Smooth muscle cell (in vitro differentiated cells): Measurements from ENCODE around the gene MYOF. TPM values are rescaled to one million over a fixed set of nuclear protein-coding genes. Genes with fewer than 3 reads are reported as not detected.
A peak's percentile ranks its signal among the peaks of the same experiment; 100 is the strongest.

Experiments used
- DNase-seq: peaks from one replicate; lab custom pipeline; 2025; ENCODE audit not compliant: unreplicated experiment; lab: John Stamatoyannopoulos, UW
- H2AFZ ChIP-seq: fragments of 200-600 bp; sonication (generic); 2 replicates; pipeline ENCODE4 v1.6.0; 2016; ENCODE audit warnings: antibody characterized with exemption, low read depth, mild to moderate bottlenecking
- H3F3A ChIP-seq: fragments of 200-600 bp; sonication (generic); 2 replicates; pipeline ENCODE4 v1.6.0; 2017; ENCODE audit warnings: antibody characterized with exemption, low read depth
- H3K27ac ChIP-seq: fragments of 200-600 bp; sonication (generic); 2 replicates; pipeline ENCODE4 v1.5.1; 2016; ENCODE audit warnings: low read depth, mild to moderate bottlenecking
- H3K27me3 ChIP-seq: fragments of 200-600 bp; sonication (generic); 2 replicates; pipeline ENCODE4 v1.6.1; 2016; ENCODE audit warnings: low read depth, mild to moderate bottlenecking
- H3K36me3 ChIP-seq: fragments of 200-600 bp; sonication (generic); 2 replicates; pipeline ENCODE4 v1.5.1; 2016; ENCODE audit warnings: low read depth
- H3K4me1 ChIP-seq: fragments of 200-600 bp; sonication (generic); 2 replicates; pipeline ENCODE4 v1.5.1; 2016; ENCODE audit warnings: low read depth
- H3K4me2 ChIP-seq: fragments of 200-600 bp; sonication (generic); 2 replicates; pipeline ENCODE4 v1.6.0; 2016; ENCODE audit warnings: mild to moderate bottlenecking
- H3K4me3 ChIP-seq: fragments of 200-600 bp; sonication (generic); 2 replicates; pipeline ENCODE4 v1.5.1; 2016; ENCODE audit warnings: mild to moderate bottlenecking
- H3K79me2 ChIP-seq: fragments of 200-600 bp; sonication (generic); 2 replicates; pipeline ENCODE4 v1.6.0; 2016; ENCODE audit warnings: low read depth, mild to moderate bottlenecking
- H3K9ac ChIP-seq: fragments of 200-600 bp; sonication (generic); 2 replicates; pipeline ENCODE4 v1.6.0; 2016; ENCODE audit warnings: low read depth
- H3K9me3 ChIP-seq: fragments of 200-600 bp; sonication (generic); replicated peaks from 2 replicates; pipeline ENCODE4 v1.5.1; 2016; ENCODE audit warnings: low read depth
- H4K20me1 ChIP-seq: fragments of 200-600 bp; sonication (generic); 2 replicates; pipeline ENCODE4 v1.6.0; 2016; ENCODE audit warnings: low read depth
- WGBS: methylation state at CpG from one replicate; pipeline ENCODE4 v1.1.7; 2016; ENCODE audit warnings: low lambda C conversion rate; 5-methylcytosine and 5-hydroxymethylcytosine counted together
- polyA plus RNA-seq: library from polyadenylated mRNA; unstranded; fragments of >200 nt; fragmentation: Nextera tagmentation; extraction: Ambion mirVana; gene quantifications from 2 replicates; pipeline ENCODE4 v1.2.1, GENCODE V29; 2016
- total RNA-seq: library from RNA; depleted of rRNA; stranded (reverse); fragments of >200 nt; gene quantifications from 2 replicates; pipeline ENCODE4 v1.2.3, GENCODE V29; 2014
- TF ChIP-seq, protein P1 (sequence below): fragments of 200-600 bp; sonication (generic); IDR thresholded peaks from 2 replicates; pipeline ENCODE4 v1.5.1; 2017; ENCODE audit warnings: borderline replicate concordance, mild to moderate bottlenecking, antibody characterized with exemption; ENCODE audit not compliant: insufficient read depth, poor library complexity, severe bottlenecking

The MYOF gene
- total and polyA plus RNA-seq, 2 experiments from 2014 or later: 29.6 to 99.5 TPM

DNA sequence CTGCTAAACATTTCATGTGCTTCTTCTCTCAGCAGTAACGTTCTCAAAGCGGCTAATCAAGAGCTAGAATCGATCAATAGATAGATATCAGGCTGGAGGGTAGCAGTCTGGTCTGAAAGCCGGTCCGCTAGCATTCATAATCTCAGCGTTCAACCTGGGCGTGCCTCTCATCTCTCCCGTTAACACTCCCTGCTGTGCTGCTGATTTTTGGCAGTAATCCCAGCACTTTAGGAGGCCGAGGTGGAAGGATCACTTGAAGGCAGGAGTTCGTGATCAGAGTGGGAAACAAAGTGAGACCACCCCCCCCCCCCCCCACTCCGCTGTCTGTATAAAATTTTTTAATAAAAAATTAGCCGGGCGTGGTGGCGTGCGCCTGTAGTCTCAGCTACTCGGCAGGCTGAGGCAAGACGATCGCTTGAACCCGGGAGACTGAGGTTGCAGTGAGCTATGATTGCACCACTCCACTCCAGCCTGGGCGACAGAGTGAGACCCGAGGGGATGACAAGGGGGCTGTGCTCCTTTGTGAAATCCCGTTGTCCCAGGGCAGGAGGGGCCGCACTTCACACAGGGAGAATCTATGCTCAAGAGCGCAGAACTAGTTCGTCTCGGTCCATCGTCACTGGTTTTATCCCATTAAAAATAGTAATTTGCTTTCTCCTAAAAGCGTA, 13.7 kb upstream of the MYOF start:
- Histone ChIP-seq H3K4me3 (peak overlapping the region; percentile 85), H4K20me1 (no peaks in the 10 kb centered on the region), H3K27me3 (no peaks in the 10 kb centered on the region), H3K79me2 (peaks cover 11% of the 10 kb centered on the region), H3K27ac (peak overlapping the region; percentile 27), H2AFZ (peak overlapping the region; percentile 85), H3K4me1 (peaks cover 8% of the 10 kb centered on the region), H3K36me3 (no peaks in the 10 kb centered on the region), H3K9ac (peak overlapping the region; percentile 37), H3K4me2 (peak overlapping the region; percentile 91), H3K9me3 (no peaks in the 10 kb centered on the region), H3F3A (peaks cover 3% of the 10 kb centered on the region)
- DNase-seq: no peak
- WGBS: 3% methylated on average over 28 of the region's 28 CpGs
- TF ChIP-seq, protein P1, sequence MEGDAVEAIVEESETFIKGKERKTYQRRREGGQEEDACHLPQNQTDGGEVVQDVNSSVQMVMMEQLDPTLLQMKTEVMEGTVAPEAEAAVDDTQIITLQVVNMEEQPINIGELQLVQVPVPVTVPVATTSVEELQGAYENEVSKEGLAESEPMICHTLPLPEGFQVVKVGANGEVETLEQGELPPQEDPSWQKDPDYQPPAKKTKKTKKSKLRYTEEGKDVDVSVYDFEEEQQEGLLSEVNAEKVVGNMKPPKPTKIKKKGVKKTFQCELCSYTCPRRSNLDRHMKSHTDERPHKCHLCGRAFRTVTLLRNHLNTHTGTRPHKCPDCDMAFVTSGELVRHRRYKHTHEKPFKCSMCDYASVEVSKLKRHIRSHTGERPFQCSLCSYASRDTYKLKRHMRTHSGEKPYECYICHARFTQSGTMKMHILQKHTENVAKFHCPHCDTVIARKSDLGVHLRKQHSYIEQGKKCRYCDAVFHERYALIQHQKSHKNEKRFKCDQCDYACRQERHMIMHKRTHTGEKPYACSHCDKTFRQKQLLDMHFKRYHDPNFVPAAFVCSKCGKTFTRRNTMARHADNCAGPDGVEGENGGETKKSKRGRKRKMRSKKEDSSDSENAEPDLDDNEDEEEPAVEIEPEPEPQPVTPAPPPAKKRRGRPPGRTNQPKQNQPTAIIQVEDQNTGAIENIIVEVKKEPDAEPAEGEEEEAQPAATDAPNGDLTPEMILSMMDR: no peak

DNA sequence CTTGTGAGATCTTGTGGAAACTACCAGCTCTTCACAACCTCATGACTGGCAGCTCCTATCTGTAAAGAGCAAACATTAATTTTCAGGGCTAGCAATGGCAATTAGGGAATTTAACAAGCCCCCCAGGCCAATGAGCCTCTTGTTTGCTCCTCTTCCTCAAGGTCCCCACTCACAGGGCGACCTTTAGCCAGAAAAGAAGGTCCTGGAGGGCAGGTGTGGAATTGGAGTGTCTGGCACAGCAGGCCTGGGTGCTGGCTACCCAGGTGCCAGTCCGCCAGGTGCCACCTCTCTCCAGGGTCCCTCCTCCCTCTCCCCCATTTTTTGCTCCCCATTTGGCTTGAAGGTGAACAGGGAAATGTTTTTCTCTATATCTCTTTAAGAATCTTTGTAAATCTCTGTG, 12.4 kb upstream of the MYOF start:
- Histone ChIP-seq H3K36me3 (no peaks in the 10 kb centered on the region), H3F3A (peaks cover 3% of the 10 kb centered on the region), H2AFZ (no peak overlapping the region), H3K27me3 (no peaks in the 10 kb centered on the region), H3K27ac (no peak overlapping the region), H3K4me3 (no peak overlapping the region), H4K20me1 (no peaks in the 10 kb centered on the region), H3K79me2 (peaks cover 11% of the 10 kb centered on the region), H3K9me3 (no peaks in the 10 kb centered on the region), H3K4me2 (no peak overlapping the region), H3K4me1 (peaks cover 8% of the 10 kb centered on the region), H3K9ac (no peak overlapping the region)
- TF ChIP-seq, protein P1: no peak
- 89% methylated on average over 2 of the region's 2 CpGs for WGBS
- no peak for DNase-seq

DNA sequence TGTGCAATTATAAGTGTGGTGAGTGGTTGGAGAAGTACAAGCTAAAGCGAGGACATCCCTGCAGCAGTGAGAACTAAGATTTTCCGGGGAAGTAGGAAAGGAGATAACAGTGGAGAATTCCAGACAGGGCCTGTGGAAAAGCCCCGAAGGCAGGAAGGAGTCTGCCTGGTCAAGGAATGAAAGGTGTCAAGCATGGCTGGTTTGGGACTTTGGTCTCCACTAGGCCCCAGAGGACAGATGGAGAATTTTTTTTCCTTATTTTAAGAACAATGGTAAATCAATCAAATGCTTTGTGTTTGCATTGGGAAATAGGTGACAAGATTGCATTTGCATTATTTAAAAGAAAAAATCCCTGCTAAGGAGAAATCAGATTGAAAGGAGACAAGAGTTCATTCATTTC, 11.0 kb upstream of the MYOF start:
- TF ChIP-seq, protein P1: no peak
- no peak overlapping the region for H3K9ac ChIP-seq
- WGBS: 27% methylated on average over 3 of the region's 3 CpGs

DNA sequence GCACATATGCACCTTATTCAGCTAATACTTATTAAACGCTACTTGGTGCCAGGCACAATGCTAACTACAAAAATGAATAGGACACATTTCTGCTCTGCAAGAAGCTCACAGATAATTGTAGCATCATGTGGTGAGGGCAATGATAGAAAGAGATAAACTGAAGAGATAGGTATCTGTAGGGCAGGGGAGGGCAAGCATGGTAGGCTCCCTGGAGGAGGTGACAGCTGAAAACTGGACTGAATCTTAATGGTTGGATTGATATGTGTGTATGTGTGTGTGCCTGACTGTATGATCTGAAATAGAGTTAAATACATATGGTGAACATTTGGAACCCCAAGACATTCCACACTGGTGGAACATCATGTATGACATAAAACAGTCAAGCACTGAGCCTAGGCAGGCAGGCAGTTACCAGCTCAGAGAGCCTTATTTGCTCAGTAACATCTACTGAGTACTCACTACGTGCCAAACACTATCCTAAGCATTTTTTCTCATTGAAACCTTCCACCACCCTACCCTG, 9.5 kb upstream of the MYOF start:
- no peak overlapping the region for H3K4me3 ChIP-seq
- no peaks in the 10 kb centered on the region for H3K36me3 ChIP-seq
- H3F3A ChIP-seq: peaks cover 3% of the 10 kb centered on the region
- no peaks in the 10 kb centered on the region for H3K27me3 ChIP-seq
- no peak for DNase-seq
- TF ChIP-seq, protein P1: no peak
- no peak overlapping the region for H2AFZ ChIP-seq
- H3K9ac ChIP-seq: no peak overlapping the region
- H3K9me3 ChIP-seq: no peaks in the 10 kb centered on the region
- H3K4me1 ChIP-seq: no peaks in the 10 kb centered on the region
- WGBS: 90% methylated on average over 2 of the region's 2 CpGs
- no peak overlapping the region for H3K4me2 ChIP-seq
- no peaks in the 10 kb centered on the region for H3K79me2 ChIP-seq
- H3K27ac ChIP-seq: no peak overlapping the region
- no peaks in the 10 kb centered on the region for H4K20me1 ChIP-seq

More for the DNA sequence above, 11.0 kb upstream of the MYOF start:
- DNase-seq: no peak
- no peaks in the 10 kb centered on the region for H3K27me3 ChIP-seq
- H2AFZ ChIP-seq: no peak overlapping the region
- no peak overlapping the region for H3K4me2 ChIP-seq
- no peak overlapping the region for H3K27ac ChIP-seq
- H3K79me2 ChIP-seq: peaks cover 8% of the 10 kb centered on the region
- H3K36me3 ChIP-seq: no peaks in the 10 kb centered on the region
- H3K9me3 ChIP-seq: no peaks in the 10 kb centered on the region
- H3K4me3 ChIP-seq: no peak overlapping the region
- H3K4me1 ChIP-seq: peaks cover 2% of the 10 kb centered on the region
- peaks cover 3% of the 10 kb centered on the region for H3F3A ChIP-seq
- no peaks in the 10 kb centered on the region for H4K20me1 ChIP-seq
